GM12891 (cell line): ENCODE measurements around the gene CDH4.

Source experiments
- PAX5 ChIP-seq: IDR thresholded peaks from 2 replicates; pipeline ENCODE4 v1.6.1; 2011; ENCODE audit warnings: low read length, moderate library complexity, mild to moderate bottlenecking; ENCODE audit not compliant: insufficient read depth, severe bottlenecking
- POLR2A ChIP-seq: IDR thresholded peaks from 2 replicates; pipeline ENCODE4 v1.6.1; 2011; ENCODE audit warnings: low read depth, low read length, control low read depth
- POLR2AphosphoS5 ChIP-seq: IDR thresholded peaks from 2 replicates; pipeline ENCODE4 v1.6.1; 2011; ENCODE audit warnings: low read depth, low read length, control low read depth
- POU2F2 ChIP-seq: IDR thresholded peaks from 2 replicates; pipeline ENCODE4 v1.6.1; 2011; ENCODE audit warnings: low read depth, mild to moderate bottlenecking, control low read depth, low read length, moderate library complexity
- SPI1 ChIP-seq: IDR thresholded peaks from 2 replicates; pipeline ENCODE4 v1.6.1; 2011; ENCODE audit warnings: low read depth, low read length, control low read depth
- TAF1 ChIP-seq: IDR thresholded peaks from 2 replicates; pipeline ENCODE4 v1.6.1; 2011; ENCODE audit warnings: low read depth, low read length, control low read depth

DNA sequence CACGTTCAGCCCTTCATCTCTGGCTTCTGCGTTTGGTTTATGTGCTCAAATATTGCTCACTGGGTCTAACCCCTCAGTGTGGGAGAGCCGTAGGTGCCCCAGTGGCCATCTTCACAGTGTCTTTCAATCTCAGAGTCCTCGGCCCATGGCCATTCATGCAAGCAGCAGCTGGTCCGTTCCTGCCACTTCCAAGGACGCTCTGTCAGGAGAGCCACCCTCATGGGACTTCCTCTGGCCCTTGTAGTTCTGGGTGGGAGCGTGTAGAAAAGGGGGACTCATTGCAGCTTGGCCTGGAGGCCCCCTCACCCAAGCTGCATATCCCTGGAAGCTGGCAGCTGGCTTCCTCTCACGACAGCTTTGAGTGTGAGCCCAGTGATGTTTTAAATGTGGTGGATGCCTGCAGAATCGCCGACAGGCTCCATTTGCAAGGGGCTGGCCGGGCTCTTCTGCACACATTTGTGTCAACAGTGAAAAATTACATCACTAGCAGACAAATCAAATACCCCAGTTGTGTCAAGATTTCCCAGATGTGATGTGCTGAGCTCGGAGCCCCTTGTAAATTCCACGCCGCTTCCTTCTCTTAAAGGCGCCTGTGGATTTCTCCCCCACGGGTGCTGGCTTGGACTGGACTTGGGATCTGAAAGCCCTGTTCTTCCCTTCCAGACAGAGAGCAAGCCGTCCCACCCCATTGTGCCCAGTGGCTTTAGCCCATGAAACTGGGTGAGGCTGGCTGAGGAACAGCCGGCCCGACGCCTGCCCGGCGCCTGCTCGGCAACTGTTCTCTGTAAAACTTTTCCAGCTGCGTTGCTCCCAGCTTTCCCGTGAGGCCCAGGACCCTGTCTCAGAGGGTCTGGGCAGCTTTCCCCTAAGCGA is 453.6 kb downstream of the CDH4 start:
- TF ChIP-seq POLR2A (no peak), TAF1 (no peak), POLR2AphosphoS5 (no peak), SPI1 (no peak), PAX5 (no peak), POU2F2 (no peak)
